ENCODE data around the gene BRI3. TPM values are rescaled to one million over a fixed set of nuclear protein-coding genes. Genes with fewer than 3 reads are reported as not detected.

Gene BRI3
- total and polyA plus RNA-seq, 2 of the 4 experiments (the other 2 are of a cell fraction), result 24.7 to 68.3 TPM

- no peak overlapping the region for H3K14ac ChIP-seq (replicated peaks; ENCODE audit: low read depth, low read length)
- H3K27ac ChIP-seq (ENCODE audit: insufficient read depth, low read length), result no peak overlapping the region
- intact Hi-C loops (cut with micrococcal nuclease) (no loop called here), dilution Hi-C loops (cut with HindIII; ENCODE audit: low sequenced_read_pairs, unreplicated experiment) (no loop called here), in situ Hi-C loops (cut with MboI; ENCODE audit: low sequenced_read_pairs) (loop anchor here (10.0 kb wide), 1 partner anchor 212 kb away; no protein-coding TSS in a partner anchor)
- POLR2A ChIA-PET (ENCODE audit: unreplicated experiment), result no interaction called here
- H2BK15ac ChIP-seq (ENCODE audit: low read depth, low read length), result no peak overlapping the region
- H2AK9ac ChIP-seq (replicated peaks; ENCODE audit: low read depth, low read length, poor library complexity), result no peak overlapping the region
- no peak overlapping the region for H3K4ac ChIP-seq (ENCODE audit: low read depth, low read length)
- ATAC-seq (ENCODE audit: low read depth) (no peak), DNase-seq (no peak)
- no peaks in the 10 kb centered on the region for H4K20me1 ChIP-seq (ENCODE audit: insufficient read depth, low read length)
- 93% methylated on average over 13 of the region's 25 CpGs; no CpG with 5 or more reads in 1 of the 2 experiments for WGBS, 2 experiments (ENCODE audit: extremely low coverage in 2 of 2, insufficient read length in 1 of 2)
- H2BK20ac ChIP-seq (ENCODE audit: low read depth, low read length), result no peak overlapping the region
- no peaks in the 10 kb centered on the region for H3K27me3 ChIP-seq (ENCODE audit: control insufficient read depth, insufficient read depth, low read length)
- no peak overlapping the region for H3K18ac ChIP-seq (ENCODE audit: low read depth, low read length)
- no peak overlapping the region for H2AFZ ChIP-seq (replicated peaks; ENCODE audit: low read length, poor library complexity)
- no peak overlapping the region for H3K9ac ChIP-seq (ENCODE audit: low read depth, low read length)
- no peak overlapping the region for H4K8ac ChIP-seq (ENCODE audit: low read depth in 2 of 2, low read length in 2 of 2)
- TF ChIP-seq, protein P1, sequence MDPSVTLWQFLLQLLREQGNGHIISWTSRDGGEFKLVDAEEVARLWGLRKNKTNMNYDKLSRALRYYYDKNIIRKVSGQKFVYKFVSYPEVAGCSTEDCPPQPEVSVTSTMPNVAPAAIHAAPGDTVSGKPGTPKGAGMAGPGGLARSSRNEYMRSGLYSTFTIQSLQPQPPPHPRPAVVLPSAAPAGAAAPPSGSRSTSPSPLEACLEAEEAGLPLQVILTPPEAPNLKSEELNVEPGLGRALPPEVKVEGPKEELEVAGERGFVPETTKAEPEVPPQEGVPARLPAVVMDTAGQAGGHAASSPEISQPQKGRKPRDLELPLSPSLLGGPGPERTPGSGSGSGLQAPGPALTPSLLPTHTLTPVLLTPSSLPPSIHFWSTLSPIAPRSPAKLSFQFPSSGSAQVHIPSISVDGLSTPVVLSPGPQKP (IDR thresholded peaks at IDR 0.05; ENCODE audit: borderline replicate concordance, low read depth, low read length), result no peak
- no peak for TF ChIP-seq CHD1 (IDR thresholded peaks at IDR 0.05; ENCODE audit: low read depth, low read length)
- TF ChIP-seq CEBPB (IDR thresholded peaks at IDR 0.05; ENCODE audit: low read depth, low read length), result no peak
- TF ChIP-seq SMC3 (IDR thresholded peaks at IDR 0.05; ENCODE audit: low read depth, low read length), result no peak
- TF ChIP-seq, protein P2, sequence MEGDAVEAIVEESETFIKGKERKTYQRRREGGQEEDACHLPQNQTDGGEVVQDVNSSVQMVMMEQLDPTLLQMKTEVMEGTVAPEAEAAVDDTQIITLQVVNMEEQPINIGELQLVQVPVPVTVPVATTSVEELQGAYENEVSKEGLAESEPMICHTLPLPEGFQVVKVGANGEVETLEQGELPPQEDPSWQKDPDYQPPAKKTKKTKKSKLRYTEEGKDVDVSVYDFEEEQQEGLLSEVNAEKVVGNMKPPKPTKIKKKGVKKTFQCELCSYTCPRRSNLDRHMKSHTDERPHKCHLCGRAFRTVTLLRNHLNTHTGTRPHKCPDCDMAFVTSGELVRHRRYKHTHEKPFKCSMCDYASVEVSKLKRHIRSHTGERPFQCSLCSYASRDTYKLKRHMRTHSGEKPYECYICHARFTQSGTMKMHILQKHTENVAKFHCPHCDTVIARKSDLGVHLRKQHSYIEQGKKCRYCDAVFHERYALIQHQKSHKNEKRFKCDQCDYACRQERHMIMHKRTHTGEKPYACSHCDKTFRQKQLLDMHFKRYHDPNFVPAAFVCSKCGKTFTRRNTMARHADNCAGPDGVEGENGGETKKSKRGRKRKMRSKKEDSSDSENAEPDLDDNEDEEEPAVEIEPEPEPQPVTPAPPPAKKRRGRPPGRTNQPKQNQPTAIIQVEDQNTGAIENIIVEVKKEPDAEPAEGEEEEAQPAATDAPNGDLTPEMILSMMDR (conservative IDR thresholded peaks at IDR 0.05; ENCODE audit: low read depth, low read length), result no peak
- TF ChIP-seq MXI1 (IDR thresholded peaks at IDR 0.05; ENCODE audit: borderline replicate concordance, low read depth, low read length), result no peak
- TF ChIP-seq FOS (IDR thresholded peaks at IDR 0.05; ENCODE audit: low read depth, low read length), result no peak
- no peak for TF ChIP-seq RAD21 (IDR thresholded peaks at IDR 0.05; ENCODE audit: low read length)
- no peak for TF ChIP-seq POLR2A (IDR thresholded peaks at IDR 0.05; ENCODE audit: low read depth, low read length)
- TF ChIP-seq RFX5 (IDR thresholded peaks at IDR 0.05; ENCODE audit: low read depth, low read length), result no peak
- TF ChIP-seq BHLHE40 (IDR thresholded peaks at IDR 0.05; ENCODE audit: low read depth, low read length), result no peak
- no peak for TF ChIP-seq NFE2L2 (IDR thresholded peaks at IDR 0.05; ENCODE audit: low read depth, low read length)
- no peak for TF ChIP-seq RCOR1 (IDR thresholded peaks at IDR 0.05; ENCODE audit: insufficient replicate concordance, low read length)
- no peak overlapping the region for H4K5ac ChIP-seq (ENCODE audit: low read depth, low read length)
- no peak overlapping the region for H2BK5ac ChIP-seq (ENCODE audit: low read depth, low read length, poor library complexity, severe bottlenecking)
- H3K9me3 ChIP-seq (ENCODE audit: control insufficient read depth, insufficient read depth, low read length), result no peaks in the 10 kb centered on the region
- H3K23ac ChIP-seq (ENCODE audit: low read depth, low read length), result no peak overlapping the region
- CTCF ChIA-PET, result no interaction called here
- H3K4me2 ChIP-seq (ENCODE audit: low read depth, low read length), result no peak overlapping the region
- BruUV-seq (replicated peaks), result no TSS peak
- H3K4me3 ChIP-seq (ENCODE audit: insufficient read depth, low read depth, low read length), result no peak overlapping the region
- no peak overlapping the region for H2BK120ac ChIP-seq (ENCODE audit: low read depth, low read length)
- H3K9me1 ChIP-seq (ENCODE audit: insufficient read depth, low read length), result peaks cover 4% of the 10 kb centered on the region; the same call in 1 of the 2 replicates
- H3K79me1 ChIP-seq (ENCODE audit: low read depth in 1 of 2, low read length in 2 of 2), result no peaks in the 10 kb centered on the region
- H3K4me1 ChIP-seq (ENCODE audit: control insufficient read depth, insufficient read depth, low read length), result no peaks in the 10 kb centered on the region
- peaks cover 25% of the 10 kb centered on the region for H3K36me3 ChIP-seq (ENCODE audit: control insufficient read depth, insufficient read depth, low read length)
- no peak overlapping the region for H4K91ac ChIP-seq (ENCODE audit: insufficient read depth, low read depth, low read length)
- H2AK5ac ChIP-seq (ENCODE audit: low read depth, low read length), result no peak overlapping the region
- no peak overlapping the region for H3K56ac ChIP-seq (ENCODE audit: extremely low read depth, insufficient read depth, low read length)
These were observed 44.9 kb upstream of the BRI3 start for GRCh38 chr7:98236355-98237185.

All from IMR-90 (cell line).